Activated T-cell treated with anti-CD3 and anti-CD28 coated beads, Interleukin-2, amount 50 U/mL, for 4 hours (primary cell): ENCODE results near the gene GPRC5C. TPM values are rescaled to one million over a fixed set of nuclear protein-coding genes. Genes with fewer than 3 reads are reported as not detected.

ENCODE experiments used
- ATAC-seq, 2 donors: fragments of 200-7000 bp; cut with Tn5 transposase; one replicate each; pipeline ENCODE4 v1.10.0; 2021
- DNase-seq: peaks from one replicate; pipeline ENCODE4 v3.0.0-alpha.2; 2020
- H3K27me3 Mint-ChIP-seq: one replicate; pipeline ENCODE4 v1.8.0; 2021; ENCODE audit warnings: low read depth, mixed read lengths
- H3K36me3 Mint-ChIP-seq: one replicate; pipeline ENCODE4 v1.8.0; 2022; ENCODE audit warnings: mixed read lengths; ENCODE audit not compliant: insufficient read depth
- H3K4me1 Mint-ChIP-seq: one replicate; pipeline ENCODE4 v1.8.0; 2021; ENCODE audit warnings: low read depth, mixed read lengths
- H3K4me3 Mint-ChIP-seq: one replicate; pipeline ENCODE4 v1.8.0; 2021; ENCODE audit warnings: mild to moderate bottlenecking, moderate library complexity, mixed read lengths
- H3K9me3 Mint-ChIP-seq: one replicate; pipeline ENCODE4 v1.8.0; 2021; ENCODE audit warnings: mixed read lengths
- total RNA-seq, 3 donors: library from RNA; stranded (reverse); gene quantifications; one replicate each; pipeline ENCODE4 v1.2.1, GENCODE V29; 2021

The GPRC5C gene
- total RNA-seq, 3 donors from 2014 or later: 0.49 to 0.76 (median 0.63) TPM

DNA sequence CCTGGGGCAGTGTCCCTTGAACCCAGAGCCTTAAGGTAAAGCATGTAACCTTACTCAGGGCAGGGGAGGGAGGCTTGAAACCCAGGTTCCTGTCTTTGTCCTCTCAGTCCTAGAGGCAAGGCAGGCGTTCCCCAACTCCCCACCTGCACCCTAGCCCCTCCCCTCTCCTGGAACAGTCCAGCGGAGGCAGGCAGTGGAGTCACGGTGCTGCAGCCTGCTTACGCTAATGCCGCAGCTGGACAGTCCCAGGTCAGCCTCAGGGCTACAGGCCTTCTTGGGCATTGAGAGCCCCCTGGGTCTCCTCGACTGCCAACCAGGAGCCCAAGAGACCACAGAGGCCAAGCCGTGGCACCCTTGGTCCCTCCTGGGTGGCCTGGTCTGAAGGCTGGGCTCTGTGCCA is 27.7 kb downstream of the GPRC5C start:
- H3K36me3 Mint-ChIP-seq: no peaks in the 10 kb centered on the region
- DNase-seq: no peak
- no peaks in the 10 kb centered on the region for H3K27me3 Mint-ChIP-seq
- no peaks in the 10 kb centered on the region for H3K9me3 Mint-ChIP-seq
- H3K4me1 Mint-ChIP-seq: peaks cover 40% of the 10 kb centered on the region
- no peak for ATAC-seq
- H3K4me3 Mint-ChIP-seq: no peak overlapping the region

DNA sequence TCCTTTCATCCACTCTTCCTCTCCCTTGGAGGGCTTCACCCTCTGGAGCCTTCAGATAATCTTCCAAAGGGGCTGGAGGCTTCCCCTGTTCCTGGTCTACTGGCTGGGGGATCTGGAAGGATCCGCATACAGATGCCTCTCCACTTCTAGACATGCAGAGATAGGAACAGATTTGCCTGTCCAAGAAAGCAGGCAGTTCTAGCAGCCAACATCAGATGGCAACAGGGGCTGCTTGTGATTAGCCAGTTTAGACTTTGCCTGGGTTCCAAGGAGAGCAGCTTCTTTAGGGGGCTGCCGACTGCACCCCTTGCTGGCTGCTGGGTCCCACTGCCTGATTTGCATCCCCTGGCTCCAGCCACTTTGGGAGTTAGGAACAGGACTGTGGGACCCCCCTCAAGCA is 28.4 kb downstream of the GPRC5C start:
- no peak overlapping the region for H3K4me3 Mint-ChIP-seq
- ATAC-seq (no peak), DNase-seq (no peak)
- no peaks in the 10 kb centered on the region for H3K9me3 Mint-ChIP-seq
- no peaks in the 10 kb centered on the region for H3K27me3 Mint-ChIP-seq
- H3K36me3 Mint-ChIP-seq: no peaks in the 10 kb centered on the region
- peaks cover 40% of the 10 kb centered on the region for H3K4me1 Mint-ChIP-seq

DNA sequence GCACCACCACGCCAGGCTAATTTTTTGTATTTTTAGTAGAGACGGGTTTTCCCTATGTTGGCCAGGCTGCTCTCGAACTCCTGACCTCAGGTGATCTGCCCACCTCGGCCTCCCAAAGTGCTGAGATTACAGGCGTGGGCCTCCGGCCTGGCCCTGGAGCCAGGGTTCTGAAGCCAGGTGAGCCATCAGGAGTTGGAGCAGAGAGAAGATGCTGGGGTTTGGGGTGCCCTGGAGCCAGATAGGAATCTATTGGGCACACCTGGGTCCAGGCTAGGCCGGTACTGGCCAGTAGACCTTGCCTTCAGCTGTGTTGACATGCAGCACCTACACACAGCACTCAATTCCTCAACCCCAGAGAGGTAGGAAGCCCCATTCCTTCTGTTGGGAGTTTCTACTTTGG is 29.1 kb downstream of the GPRC5C start:
- no peak for DNase-seq
- no peak for ATAC-seq
- Mint-ChIP-seq H3K27me3 (no peaks in the 10 kb centered on the region), H3K36me3 (no peaks in the 10 kb centered on the region), H3K4me3 (no peak overlapping the region), H3K9me3 (no peaks in the 10 kb centered on the region), H3K4me1 (peaks cover 40% of the 10 kb centered on the region)

DNA sequence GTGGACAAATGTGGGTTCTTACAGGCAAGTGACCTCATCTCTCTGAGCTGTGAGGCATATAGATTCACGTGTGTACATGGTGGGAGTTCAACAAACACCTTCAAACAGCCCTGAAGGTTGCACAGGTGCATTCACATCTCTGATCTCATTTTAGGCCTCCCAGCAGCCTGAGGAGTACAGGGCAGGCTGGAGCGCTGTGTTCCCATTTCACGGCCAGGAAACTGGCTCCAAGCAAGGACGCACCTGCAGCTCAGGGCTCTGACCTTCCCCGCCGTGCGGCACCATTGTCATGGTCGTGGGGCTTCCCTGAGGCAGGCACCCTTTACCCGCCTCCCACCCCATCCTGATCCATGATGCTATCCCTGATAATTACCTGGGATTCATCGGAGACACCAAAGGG is 29.7 kb downstream of the GPRC5C start:
- H3K4me3 Mint-ChIP-seq: no peak overlapping the region
- ATAC-seq (no peak), DNase-seq (no peak)
- no peaks in the 10 kb centered on the region for H3K36me3 Mint-ChIP-seq
- peaks cover 40% of the 10 kb centered on the region for H3K4me1 Mint-ChIP-seq
- no peaks in the 10 kb centered on the region for H3K27me3 Mint-ChIP-seq
- no peaks in the 10 kb centered on the region for H3K9me3 Mint-ChIP-seq

DNA sequence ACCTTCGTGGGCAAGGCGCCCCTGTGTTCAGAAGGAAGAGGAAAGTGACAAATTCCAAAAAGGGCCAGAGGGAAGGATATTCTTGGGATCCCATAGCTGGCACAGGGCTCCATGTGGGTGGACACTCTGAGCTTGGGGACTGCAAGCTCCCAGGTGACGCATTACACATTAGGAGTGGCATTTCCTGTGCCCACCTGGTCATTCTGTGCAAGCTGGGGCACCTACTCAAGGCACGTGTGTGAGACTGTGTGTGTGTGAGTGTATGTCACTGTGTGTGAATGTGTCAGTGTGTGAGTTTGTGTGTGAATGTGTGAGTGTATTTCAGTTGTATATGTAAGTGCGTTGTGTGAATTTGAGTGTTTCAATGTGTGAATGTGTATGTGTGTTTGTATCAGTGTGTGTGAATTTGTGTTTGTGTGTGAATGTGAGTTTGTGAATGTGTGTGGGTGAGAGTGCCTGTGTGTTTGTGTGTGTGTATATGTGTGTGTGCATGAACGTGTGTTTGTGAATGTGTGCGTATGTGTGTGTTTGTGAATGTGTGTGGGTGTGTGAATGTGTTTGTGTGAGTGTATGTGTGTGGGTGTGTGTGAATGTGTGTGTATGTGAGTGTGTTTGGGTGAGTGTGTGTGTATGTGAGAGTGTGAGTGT is 33.0 kb downstream of the GPRC5C start:
- no peaks in the 10 kb centered on the region for H3K9me3 Mint-ChIP-seq
- no peaks in the 10 kb centered on the region for H3K27me3 Mint-ChIP-seq
- H3K4me3 Mint-ChIP-seq: no peak overlapping the region
- H3K36me3 Mint-ChIP-seq: no peaks in the 10 kb centered on the region
- peaks cover 45% of the 10 kb centered on the region for H3K4me1 Mint-ChIP-seq
- ATAC-seq (no peak), DNase-seq (no peak)

DNA sequence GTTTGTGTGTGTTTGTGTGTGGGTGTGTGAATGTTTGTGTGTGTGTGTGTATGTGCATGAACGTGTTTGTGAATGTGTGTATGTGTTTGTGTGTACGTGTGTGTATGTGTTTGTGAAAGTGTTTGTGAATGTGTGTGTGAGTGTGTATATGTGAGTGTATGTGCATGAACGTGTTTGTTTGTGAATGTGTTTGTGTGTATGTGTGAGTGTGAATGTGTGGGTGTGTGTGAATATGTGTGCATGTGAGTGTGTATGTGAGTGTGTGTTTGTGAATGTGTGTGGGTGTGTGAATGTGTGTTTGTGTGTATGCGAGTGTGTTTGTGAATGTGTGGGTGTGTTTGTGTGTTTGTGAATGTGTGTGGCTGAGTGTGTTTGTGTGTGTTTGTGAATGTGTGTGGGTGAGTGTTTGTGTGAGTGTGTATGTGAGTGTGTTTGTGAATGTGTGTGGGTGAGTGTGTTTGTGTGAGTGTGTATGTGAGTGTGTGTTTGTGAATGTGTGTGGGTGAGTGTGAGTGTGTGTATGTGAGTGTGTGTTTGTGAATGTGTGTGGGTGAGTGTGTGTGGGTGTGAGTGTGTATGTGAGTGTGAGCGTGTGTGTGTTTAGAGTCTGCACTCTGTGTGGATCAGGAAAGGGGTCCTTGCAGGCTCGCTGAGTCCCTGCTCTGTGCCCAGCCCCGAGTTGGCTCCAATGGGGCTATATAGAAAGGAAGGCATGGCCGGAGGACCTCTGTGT is 33.7 kb downstream of the GPRC5C start:
- peaks cover 47% of the 10 kb centered on the region for H3K4me1 Mint-ChIP-seq
- H3K9me3 Mint-ChIP-seq: no peaks in the 10 kb centered on the region
- no peaks in the 10 kb centered on the region for H3K27me3 Mint-ChIP-seq
- no peak overlapping the region for H3K4me3 Mint-ChIP-seq
- ATAC-seq: no peak
- no peak for DNase-seq
- peaks cover 5% of the 10 kb centered on the region for H3K36me3 Mint-ChIP-seq

DNA sequence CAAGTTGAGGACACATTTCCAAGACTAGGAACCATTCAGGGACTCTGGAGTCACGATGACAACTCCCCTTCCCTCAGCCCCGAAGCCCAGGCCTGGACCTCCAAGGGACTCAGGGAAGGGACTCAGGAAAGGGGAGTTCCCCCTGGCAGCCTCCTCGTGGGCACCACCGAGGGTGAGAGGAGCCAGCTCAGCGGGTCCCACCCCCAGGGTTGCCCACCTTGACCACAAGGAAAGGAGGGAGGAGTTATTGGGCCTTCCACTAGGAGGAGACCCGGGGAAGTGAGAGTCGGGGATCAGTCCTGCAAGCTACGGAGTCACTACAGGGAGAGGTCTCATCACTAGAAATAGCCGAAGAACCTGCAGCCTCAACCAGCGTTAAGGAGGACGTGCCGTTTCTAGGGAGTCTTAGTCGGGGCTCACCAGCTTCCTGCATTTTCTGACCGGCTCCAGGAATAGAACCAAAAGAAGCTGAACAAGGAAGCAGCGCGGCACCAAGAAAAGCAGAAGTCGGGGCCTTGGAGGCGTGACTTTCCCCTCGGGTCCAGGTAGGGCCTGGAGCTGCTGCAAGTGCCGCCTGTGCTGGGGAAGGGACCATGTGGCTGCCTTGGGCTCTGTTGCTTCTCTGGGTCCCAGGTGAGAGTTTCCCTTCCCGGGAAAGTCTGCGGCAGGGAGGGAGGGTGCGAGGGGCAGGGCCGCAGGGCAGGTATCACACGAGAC is 34.4 kb downstream of the GPRC5C start, which contains the start of gene CD300A:
Gene CD300A (plus strand): TSS at position 524 of the 717 bp plus-strand sequence. CDS start 70 bp downstream, at position 594.
- DNase-seq (no peak), ATAC-seq (peak; percentile 15 to 16)
- Mint-ChIP-seq H3K4me3 (no peak within 1 kb of the TSS), H3K27me3 (no peaks in the 10 kb centered on the region), H3K4me1 (peaks cover 47% of the 10 kb centered on the region), H3K36me3 (peaks cover 7% of the 10 kb centered on the region), H3K9me3 (no peaks in the 10 kb centered on the region)

DNA sequence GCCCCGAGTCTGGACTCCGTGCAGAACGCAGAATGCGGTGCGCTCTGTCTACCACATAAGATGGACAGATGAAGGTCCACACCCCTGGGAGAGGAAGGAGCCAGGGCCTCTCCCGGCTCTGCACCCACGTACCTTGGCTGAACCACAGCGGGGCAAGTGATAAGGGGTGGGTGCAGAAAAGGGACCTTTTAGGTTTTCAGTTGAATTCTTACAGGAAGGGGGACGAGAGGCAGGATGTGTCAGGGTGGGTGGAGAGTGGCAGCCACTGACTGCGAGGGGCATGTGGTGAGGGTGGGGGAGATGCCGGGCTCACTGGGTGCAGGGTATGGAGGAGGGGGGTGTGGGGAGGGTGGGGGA is 34.9 kb downstream of the GPRC5C start:
- no peaks in the 10 kb centered on the region for H3K27me3 Mint-ChIP-seq
- no peaks in the 10 kb centered on the region for H3K9me3 Mint-ChIP-seq
- peaks cover 11% of the 10 kb centered on the region for H3K36me3 Mint-ChIP-seq
- peaks cover 47% of the 10 kb centered on the region for H3K4me1 Mint-ChIP-seq
- no peak overlapping the region for H3K4me3 Mint-ChIP-seq
- DNase-seq (no peak), ATAC-seq (peak; percentile 19 to 28)

DNA sequence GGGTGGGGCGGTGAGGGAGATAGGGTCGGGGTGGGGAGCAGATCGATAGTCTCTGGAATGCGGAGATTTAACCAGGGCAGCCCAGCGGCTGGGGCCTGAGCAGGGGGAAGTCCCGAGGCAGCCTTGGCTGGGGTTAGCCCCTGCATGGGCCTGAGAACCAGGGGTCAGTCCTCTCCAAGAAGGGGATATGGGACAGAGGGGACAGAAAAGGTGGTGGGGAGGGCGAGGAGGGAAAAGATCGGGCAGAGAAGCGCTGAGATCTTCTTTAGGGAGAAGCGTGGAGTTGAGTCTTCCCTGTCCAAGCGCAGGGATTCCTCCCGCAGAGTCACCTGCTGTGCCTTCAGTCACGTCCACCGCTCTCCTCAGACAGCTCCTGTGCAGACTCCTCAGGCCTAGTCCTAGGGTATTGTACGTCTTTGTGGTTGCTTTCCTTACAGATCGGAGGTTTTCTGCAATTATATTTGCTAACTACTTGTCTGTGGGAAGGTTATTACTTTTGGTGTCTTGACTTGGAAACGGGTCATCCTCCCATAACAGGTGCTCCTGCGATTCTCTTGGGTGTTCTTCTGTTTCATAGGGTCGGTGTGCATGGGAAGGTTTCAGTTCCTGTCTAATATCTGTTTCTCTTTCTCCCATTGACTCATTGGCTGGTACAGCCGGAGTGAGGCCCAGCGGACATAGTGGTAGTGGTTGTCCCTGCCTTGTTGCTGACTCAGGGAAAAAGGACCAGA is 35.5 kb downstream of the GPRC5C start:
- Mint-ChIP-seq H3K9me3 (no peaks in the 10 kb centered on the region), H3K36me3 (peaks cover 11% of the 10 kb centered on the region), H3K27me3 (no peaks in the 10 kb centered on the region), H3K4me3 (no peak overlapping the region), H3K4me1 (peaks cover 49% of the 10 kb centered on the region)
- ATAC-seq (peak; percentile 15 to 23), DNase-seq (no peak)

DNA sequence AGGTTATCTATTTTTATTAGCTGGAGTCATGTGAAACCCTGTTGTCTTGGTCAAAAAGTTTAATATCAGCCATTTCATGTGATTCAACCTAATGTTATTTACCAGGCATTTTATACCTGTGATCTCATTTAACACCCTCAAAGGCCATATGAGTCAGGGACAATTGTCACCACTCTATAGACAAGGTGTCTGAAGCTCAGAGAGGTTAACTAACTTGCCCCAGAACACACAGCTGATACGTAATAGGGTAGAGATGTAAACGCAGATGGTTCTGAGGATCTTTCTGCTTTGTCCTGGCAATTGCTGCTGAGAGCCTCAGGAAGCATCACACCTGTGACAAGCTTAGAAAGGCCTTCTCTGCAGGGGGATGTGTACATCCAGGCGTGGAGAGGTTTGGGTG is 39.5 kb downstream of the GPRC5C start:
- Mint-ChIP-seq H3K9me3 (peaks cover 7% of the 10 kb centered on the region), H3K27me3 (no peaks in the 10 kb centered on the region), H3K36me3 (peaks cover 26% of the 10 kb centered on the region), H3K4me1 (peaks cover 57% of the 10 kb centered on the region), H3K4me3 (no peak overlapping the region)
- DNase-seq (no peak), ATAC-seq (no peak)

DNA sequence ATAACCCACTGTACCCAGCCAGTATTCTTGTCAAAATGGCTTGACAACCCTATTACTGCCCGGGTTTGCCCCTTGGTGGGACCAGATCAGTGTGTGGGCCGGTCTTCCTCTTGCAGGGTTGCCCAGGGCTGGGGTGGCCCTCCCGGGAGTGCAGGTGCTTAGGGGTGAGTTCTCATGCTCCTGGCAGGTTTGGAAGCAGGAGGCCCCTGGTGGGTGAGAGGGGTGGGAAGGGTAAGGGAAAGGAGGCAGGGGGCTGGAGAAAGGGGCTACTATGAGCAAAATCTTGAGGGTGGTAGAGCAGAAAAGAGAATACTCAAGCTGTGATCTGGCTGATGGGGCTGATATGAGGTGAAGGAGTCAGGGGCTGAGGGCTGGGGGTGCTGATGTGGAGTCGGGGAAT is 41.0 kb downstream of the GPRC5C start:
- DNase-seq: no peak
- Mint-ChIP-seq H3K27me3 (no peaks in the 10 kb centered on the region), H3K4me3 (no peak overlapping the region), H3K9me3 (peaks cover 10% of the 10 kb centered on the region), H3K4me1 (peaks cover 59% of the 10 kb centered on the region), H3K36me3 (peaks cover 30% of the 10 kb centered on the region)
- no peak for ATAC-seq

DNA sequence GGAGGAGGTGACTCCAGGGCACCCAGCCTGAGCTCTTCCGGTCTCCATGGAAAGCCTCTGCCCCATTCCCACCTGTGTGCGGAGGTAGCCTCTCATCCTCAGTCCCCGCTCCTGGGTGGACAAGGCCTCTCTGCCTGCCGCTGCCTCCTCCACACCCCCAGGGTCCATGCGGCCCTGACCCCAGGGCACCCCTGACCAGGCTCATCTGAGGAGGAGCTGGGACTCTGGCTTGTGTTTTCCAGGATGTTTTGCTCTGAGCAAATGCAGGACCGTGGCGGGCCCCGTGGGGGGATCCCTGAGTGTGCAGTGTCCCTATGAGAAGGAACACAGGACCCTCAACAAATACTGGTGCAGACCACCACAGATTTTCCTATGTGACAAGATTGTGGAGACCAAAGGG is 41.4 kb downstream of the GPRC5C start:
- Mint-ChIP-seq H3K36me3 (peaks cover 30% of the 10 kb centered on the region), H3K9me3 (peaks cover 10% of the 10 kb centered on the region), H3K4me3 (peak overlapping the region; percentile 55), H3K4me1 (peaks cover 63% of the 10 kb centered on the region), H3K27me3 (no peaks in the 10 kb centered on the region)
- DNase-seq (no peak), ATAC-seq (no peak)

DNA sequence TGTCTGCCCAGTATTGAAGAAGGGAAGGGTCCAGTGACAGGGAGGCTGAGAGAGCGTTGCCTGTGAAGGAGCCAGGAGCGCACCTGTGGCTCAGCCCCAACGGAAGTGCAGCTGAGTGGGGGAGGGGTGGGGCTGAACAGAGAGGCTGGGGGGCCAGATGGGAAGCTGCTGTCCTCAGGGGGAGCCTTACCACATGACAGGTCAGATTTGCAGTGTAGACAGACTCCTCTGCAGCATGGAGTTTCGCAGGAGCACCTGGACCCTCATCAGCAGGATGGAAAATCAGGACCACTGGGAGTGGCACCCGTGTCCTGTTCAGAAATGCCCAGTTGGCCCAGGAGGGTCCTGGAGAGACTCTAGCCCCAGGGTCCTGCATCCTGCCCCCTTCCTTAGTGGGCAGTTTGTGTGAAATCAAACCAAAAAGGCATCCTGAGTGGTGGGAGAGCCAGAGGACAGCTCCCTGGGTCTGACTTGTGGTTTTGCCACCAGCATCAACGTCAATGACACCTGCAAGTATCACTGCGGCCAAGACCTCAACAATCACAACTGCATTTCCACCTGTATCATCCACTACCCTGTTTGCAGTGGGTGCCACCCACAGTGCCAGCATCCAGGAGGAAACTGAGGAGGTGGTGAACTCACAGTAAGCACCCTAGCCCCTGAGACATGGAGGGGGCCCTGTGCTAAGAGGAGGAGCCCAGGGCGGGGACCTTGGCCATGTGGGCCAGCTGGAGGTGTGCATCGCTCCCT is 42.3 kb downstream of the GPRC5C start:
- H3K4me3 Mint-ChIP-seq: peak overlapping the region; percentile 55
- peak in 1 of 2 donors; percentile 40 for ATAC-seq
- peaks cover 10% of the 10 kb centered on the region for H3K9me3 Mint-ChIP-seq
- DNase-seq: no peak
- H3K36me3 Mint-ChIP-seq: peaks cover 30% of the 10 kb centered on the region
- peaks cover 71% of the 10 kb centered on the region for H3K4me1 Mint-ChIP-seq
- no peaks in the 10 kb centered on the region for H3K27me3 Mint-ChIP-seq

DNA sequence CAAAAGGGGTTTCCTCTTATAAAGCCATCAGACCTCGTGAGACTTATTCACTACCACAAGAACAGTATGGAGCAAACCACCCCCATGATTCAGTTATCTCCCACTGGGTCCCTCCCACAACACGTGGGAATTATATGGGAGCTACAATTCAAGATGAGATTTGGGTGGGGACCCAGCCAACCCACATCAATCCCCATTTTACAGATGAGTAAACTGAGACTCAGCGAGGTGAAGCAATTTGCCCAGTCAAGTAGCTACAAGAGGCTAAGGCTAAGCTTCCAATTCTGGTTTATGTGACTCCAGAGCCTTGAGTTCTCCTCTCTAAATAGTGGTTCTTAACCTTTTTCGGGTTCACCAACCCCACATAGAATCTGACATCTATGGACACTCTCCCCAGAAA is 43.3 kb downstream of the GPRC5C start:
- Mint-ChIP-seq H3K4me3 (no peak overlapping the region), H3K36me3 (peaks cover 26% of the 10 kb centered on the region), H3K4me1 (peaks cover 73% of the 10 kb centered on the region), H3K27me3 (no peaks in the 10 kb centered on the region), H3K9me3 (peaks cover 10% of the 10 kb centered on the region)
- ATAC-seq (no peak), DNase-seq (no peak)
